Vagina (tissue), 2 donors: Measurements from ENCODE around the gene FSTL1.

ENCODE experiments used
- POLR2AphosphoS5 ChIP-seq, 2 donors: sonication (generic); formaldehyde crosslinking; IDR thresholded peaks; one replicate each; pipeline ENCODE4 v1.9.0; 2017; ENCODE audit warnings: antibody characterized with exemption in 2 of 2, mild to moderate bottlenecking in 2 of 2, low read depth in 1 of 2; ENCODE audit not compliant: insufficient read depth in 1 of 2
- TF ChIP-seq, protein P1 (sequence below), 3 experiments: fragments of 450-650 bp in 2 of 3; fragments of 200-600 bp in 1 of 3; sonication (generic) in 1 of 3; IDR thresholded peaks; one replicate each; pipeline ENCODE4 v1.5.1; 2017 to 2019; ENCODE audit warnings: antibody characterized with exemption in 3 of 3, mild to moderate bottlenecking in 2 of 3, moderate library complexity in 2 of 3

DNA sequence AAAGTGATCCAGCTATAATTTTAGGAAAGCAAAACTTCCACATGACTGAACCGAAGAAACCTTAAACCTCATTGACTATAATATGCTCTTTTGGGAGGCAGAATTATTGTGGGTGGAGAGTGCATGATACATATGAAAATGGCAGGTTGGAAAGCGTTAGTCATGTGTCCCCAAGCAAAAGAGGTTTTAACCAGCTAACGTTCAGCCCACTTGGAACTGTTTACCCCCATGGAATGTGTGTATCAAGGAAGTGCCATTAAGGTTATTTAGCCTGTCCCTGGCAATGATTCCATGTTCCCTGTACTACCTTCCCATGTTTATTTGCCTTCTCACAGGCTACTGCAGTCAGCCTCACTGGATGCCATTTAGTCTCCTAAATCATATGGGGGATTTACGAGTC, 57.5 kb downstream of the FSTL1 start:
- no peak for TF ChIP-seq POLR2AphosphoS5 (IDR thresholded peaks at IDR 0.05; ENCODE audit: insufficient read depth in 1 of 2, low read depth in 1 of 2)
- TF ChIP-seq, protein P1, sequence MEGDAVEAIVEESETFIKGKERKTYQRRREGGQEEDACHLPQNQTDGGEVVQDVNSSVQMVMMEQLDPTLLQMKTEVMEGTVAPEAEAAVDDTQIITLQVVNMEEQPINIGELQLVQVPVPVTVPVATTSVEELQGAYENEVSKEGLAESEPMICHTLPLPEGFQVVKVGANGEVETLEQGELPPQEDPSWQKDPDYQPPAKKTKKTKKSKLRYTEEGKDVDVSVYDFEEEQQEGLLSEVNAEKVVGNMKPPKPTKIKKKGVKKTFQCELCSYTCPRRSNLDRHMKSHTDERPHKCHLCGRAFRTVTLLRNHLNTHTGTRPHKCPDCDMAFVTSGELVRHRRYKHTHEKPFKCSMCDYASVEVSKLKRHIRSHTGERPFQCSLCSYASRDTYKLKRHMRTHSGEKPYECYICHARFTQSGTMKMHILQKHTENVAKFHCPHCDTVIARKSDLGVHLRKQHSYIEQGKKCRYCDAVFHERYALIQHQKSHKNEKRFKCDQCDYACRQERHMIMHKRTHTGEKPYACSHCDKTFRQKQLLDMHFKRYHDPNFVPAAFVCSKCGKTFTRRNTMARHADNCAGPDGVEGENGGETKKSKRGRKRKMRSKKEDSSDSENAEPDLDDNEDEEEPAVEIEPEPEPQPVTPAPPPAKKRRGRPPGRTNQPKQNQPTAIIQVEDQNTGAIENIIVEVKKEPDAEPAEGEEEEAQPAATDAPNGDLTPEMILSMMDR (IDR thresholded peaks at IDR 0.05), result no peak
